Stimulated activated CD4-positive, alpha-beta T cell treated with anti-CD3 and anti-CD28 coated beads, Interleukin-4, amount 100 ng/mL, for 24 hours (primary cell): ENCODE measurements around the gene F2.

Source experiments
- DNase-seq: peaks from one replicate; pipeline ENCODE4 v3.0.0-alpha.2; 2020

F2 gene

DNA sequence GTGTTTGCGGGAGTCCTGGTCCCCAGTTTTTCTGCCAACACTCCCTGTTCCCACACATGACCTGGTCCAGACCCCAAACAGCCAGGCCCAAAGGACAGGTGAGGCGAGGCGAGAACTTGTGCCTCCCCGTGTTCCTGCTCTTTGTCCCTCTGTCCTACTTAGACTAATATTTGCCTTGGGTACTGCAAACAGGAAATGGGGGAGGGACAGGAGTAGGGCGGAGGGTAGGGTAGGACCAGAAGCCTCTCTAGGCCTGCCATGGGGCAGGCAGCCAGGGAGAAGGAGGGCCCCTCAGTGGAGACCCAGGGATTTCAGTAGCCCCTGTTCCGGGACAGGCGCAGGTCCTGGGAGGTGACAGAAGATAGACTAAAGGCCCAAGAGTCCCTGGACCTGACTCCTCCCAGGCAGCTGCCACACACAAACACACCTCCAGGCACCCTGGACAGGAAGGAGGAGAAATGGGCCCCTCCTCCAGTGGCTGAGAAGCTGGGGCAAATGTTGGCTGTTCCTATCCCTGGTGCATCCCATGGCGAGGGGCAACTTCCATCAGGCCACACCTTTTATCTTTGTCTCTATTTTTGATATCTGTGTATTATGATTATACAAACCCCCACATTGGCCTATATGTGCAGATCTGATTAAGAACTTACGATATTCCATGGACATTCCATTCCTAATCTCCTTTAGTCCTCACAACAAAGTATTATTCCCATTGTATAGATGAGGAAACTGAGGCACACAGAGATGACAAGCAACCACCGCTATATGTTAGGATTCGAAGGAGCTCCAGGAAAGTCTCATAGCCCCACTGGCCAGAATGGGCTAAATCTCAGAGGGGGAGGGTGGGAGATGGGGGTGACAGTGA is 626 bp upstream of the F2 start:
- no peak for DNase-seq

DNA sequence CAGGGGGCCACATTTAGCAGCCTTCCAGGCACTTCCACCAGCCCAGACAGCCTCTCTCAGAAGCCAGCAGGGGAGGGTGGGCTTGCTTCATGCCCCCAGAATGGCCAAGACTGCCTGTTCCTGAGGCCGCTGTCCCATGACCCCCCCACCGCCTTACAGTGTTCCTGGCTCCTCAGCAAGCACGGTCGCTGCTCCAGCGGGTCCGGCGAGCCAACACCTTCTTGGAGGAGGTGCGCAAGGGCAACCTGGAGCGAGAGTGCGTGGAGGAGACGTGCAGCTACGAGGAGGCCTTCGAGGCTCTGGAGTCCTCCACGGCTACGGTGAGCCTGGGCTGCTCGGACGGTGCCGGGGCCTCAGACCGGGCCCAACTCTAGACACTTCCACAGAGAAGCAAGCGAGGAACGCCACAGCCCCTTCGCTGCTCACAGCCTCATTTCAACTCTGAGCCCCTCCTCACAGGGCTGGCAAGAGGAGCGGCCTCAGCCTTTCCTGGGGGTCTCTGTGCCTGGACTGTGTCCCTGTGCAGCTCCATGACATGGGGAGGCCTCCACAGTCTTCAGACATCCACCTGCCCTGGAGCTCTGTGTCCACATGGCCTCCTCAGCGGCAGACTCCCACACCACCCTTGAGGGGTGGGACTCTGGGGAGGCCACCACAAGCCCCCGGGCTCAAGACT is 668 bp downstream of the F2 start:
- DNase-seq, result no peak

DNA sequence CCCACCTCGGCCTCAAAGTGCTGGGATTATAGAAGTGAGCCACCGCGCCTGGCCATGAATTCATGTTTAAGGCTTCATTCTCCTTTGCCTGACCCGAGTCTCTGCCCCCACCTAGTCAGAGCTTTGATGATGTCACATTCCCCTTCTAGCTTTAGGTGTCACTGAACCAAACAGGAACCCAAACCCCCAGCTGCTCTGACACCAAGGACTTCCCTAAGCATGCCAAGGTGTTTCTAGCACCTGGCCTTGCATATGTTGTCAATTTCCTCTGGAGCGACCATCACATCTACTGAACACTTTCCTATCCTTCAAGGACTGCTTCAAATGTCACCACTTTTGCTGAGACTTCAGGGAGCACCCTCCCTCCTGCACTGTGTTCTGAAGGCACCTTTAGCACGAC is 2.3 kb downstream of the F2 start:
- no peak for DNase-seq

GRCh38 chr11:46722566-46723358 is 3.7 kb downstream of the F2 start:
- DNase-seq, result no peak

GRCh38 chr11:46723359-46723680 is 4.3 kb downstream of the F2 start:
- no peak for DNase-seq

GRCh38 chr11:46724088-46724487 is 5.1 kb downstream of the F2 start:
- no peak for DNase-seq

DNA sequence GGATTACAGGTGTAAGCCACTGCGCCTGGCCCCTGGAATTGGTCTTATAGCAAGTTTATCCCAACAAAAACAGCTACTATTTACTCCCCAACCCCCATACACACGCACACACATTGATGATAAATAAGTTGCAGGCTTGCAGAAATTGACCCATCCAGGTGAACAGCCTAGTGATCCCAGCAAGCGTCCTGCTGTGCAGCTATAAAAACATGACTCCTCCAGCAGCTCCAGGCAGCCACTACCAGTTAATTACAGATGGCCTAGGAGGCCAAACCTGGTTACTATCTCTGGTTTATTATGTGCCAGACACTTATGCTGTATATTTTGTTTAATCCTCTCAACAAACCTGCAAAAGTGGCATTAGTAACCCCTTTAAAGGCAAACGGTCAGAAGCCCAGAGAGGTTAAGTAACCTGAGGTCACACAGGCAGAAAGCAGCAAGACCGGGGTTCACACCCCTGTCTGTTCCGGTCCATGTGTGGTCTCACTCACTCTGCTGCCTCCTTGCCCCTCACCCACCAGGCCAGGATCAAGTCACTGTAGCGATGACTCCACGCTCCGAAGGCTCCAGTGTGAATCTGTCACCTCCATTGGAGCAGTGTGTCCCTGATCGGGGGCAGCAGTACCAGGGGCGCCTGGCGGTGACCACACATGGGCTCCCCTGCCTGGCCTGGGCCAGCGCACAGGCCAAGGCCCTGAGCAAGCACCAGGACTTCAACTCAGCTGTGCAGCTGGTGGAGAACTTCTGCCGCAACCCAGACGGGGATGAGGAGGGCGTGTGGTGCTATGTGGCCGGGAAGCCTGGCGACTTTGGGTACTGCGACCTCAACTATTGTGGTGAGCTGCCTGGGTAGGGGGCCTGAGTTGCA is 6.6 kb downstream of the F2 start:
- no peak for DNase-seq

GRCh38 chr11:46726206-46726862 is 7.3 kb downstream of the F2 start:
- no peak for DNase-seq

- DNase-seq, result no peak
Observed at GRCh38 chr11:46727952-46728658, 9.1 kb downstream of the F2 start.

GRCh38 chr11:46728659-46729040 is 9.6 kb downstream of the F2 start:
- DNase-seq, result no peak

GRCh38 chr11:46729110-46730027 is 10.4 kb downstream of the F2 start:
- DNase-seq, result no peak

- DNase-seq, result no peak
Observed at GRCh38 chr11:46731545-46731944, 12.5 kb downstream of the F2 start.

GRCh38 chr11:46733234-46733633 is 14.2 kb downstream of the F2 start:
- DNase-seq, result no peak

DNA sequence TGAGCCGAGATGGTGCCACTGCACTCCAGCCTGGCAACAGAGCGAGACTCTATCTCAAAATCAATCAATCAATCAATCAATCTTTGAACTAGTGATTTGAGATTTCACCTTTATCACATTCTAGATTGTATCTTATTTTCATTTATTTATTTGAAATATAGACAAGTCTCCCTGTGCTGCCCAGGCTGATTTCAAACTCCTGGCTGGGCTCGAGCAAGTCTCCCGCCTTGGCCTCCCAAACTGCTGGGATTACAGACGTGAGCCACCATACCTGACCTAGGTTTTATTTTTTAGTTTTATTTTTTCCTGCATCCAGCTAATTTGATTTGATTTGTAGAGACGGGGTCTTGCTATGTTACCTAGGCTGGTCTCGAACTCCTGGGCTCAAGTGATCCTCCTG is 17.1 kb downstream of the F2 start:
- no peak for DNase-seq

GRCh38 chr11:46736615-46737014 is 17.6 kb downstream of the F2 start:
- no peak for DNase-seq

GRCh38 chr11:46737699-46738098 is 18.7 kb downstream of the F2 start:
- DNase-seq, result no peak

DNA sequence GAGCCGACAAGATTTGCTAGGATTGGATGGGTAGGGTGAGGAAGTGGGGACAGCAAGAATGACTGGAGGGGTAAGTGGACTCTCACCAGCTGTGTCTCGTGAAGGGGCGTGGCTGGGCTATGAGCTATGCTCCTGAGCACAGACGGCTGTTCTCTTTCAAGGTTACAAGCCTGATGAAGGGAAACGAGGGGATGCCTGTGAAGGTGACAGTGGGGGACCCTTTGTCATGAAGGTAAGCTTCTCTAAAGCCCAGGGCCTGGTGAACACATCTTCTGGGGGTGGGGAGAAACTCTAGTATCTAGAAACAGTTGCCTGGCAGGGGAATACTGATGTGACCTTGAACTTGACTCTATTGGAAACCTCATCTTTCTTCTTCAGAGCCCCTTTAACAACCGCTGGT is 19.9 kb downstream of the F2 start:
- no peak for DNase-seq

- DNase-seq, result no peak
Observed at GRCh38 chr11:46741600-46742484, 22.8 kb downstream of the F2 start.

GRCh38 chr11:46743043-46743442 is 24.0 kb downstream of the F2 start:
- DNase-seq, result no peak
